ENCODE data around the gene IQCF2.
"Not testable (repeated sequence)": the region's sequence is repeated elsewhere in the genome, so short reads cannot be mapped to it uniquely, and the experiment has no call there.

Gene IQCF2

DNA sequence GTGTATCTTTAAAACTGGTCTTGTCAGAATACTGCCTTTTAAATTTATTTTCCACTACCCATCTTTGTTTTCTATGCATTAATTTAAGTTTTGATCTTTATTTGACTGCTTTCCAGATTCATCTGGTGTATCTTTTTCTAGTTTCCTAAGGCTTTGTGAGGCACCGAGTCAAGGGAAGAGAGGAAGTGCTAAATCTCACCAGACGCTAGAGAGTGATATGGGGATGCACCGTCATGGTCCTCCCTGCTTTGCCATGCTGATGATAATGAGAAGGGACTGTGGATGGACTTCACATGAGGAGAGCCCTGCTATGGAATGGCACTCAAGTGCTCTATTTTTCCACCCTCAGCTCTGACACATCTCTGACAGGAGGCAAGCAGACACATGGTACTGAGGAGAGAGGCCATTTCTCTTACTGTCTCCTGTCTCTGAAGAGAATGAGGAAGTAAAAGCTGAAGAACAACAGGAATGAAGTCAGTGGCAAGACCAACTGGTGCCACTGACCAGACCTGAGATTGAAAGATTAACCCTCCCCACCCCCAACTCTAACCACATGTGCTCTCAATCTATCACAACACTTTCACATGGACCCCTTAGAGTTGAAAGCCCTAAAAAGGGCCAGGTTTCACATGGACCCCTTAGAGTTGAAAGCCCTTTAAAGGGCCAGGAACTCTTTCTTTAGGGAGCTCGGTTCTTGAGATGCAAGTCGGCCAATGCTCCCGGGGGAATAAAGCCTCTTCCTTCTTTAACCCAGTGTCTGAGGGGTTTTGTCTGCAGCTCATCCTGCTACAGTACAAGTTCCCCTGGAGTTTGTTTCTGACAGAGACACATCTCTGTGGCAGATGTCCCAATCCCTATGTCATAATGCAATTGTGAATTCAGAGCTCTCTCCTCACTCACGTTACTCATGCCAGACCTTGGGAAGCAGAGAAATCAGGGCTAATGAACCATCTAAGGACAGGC is at the start of gene IQCF2:
Gene IQCF2 (plus strand): TSS at position 913 of the 963 bp plus-strand sequence. CDS start 52 bp downstream, outside the sequence.
- DNase-seq: no peak

DNA sequence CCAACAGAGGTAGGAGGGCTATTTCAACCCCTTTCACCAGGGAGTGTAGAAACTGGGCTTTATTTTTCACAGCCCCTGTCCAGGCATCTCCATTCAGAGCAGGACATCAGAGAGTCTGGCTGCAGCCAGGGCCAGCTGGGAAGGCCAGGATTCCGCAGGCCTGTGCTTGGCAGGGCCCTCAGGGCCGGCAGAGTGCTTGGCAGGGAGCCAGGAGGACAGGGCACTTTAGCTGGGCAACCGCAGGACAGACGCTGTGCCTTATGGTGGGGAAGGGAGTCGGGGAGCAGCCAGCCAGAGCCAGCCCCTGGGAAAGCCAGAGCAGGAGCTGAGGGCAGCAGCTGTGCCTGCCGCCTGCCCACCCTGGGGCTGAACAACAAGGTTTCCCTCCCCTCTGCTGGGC is 47.9 kb upstream of the IQCF2 start:
- no peak for DNase-seq

DNA sequence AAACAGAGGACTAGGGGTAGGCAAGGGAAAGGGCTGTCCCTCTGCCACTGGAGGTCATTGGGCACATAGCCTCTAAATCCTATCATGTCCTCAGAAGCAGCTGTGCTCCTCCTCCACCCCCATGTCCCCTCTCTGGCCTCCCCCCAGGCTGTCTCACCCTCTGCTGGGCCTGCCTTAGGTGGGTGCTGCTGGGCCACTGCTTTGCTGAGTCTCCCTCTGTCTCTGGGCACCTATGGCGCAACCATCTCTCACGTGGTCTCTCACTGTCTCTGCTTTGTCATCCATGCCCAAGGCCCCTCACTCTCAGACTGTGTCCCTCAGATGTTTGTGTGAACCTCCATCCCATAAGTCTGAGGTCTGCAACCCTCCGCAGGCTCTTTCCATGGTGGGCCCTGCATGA is 47.4 kb upstream of the IQCF2 start:
- DNase-seq: no peak

DNA sequence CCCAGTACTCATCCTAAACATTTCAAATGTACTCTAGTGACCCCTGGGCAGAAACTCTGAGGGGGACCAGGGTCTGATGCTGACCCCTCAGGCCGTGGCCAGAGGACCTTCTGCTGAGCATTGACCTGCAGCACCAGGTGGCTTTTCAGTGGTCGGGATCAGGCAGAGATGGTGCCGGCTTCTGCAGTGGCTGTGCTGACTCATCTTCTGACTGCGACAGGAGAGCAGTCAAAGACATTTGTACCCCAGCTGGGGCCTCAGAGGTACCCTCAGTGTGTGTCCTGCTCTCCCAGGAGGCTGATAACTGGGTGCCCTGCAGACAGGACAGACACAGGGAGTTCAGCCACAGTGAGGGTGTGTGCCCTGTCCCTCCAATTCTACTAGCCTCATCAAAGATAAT is 45.8 kb upstream of the IQCF2 start:
- no peak for DNase-seq

DNA sequence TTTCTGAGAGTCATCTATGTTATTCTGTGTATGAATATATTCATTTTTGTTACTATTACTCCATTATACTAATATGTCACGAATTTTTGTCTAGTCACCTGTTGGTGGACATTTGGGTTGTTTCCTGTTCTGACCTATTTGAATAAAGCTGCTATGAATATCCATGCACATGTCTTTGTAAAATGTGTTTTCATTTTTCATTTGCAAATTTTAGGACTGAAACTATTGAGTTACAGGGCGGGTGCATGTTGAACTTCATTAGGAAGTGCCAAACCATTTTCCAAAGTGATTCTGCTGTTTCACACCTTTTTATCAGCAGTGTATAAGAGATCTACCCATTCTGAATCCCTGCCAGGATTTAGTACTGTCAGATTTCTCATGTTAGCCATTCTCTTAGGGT is 44.7 kb upstream of the IQCF2 start:
- DNase-seq: no peak

DNA sequence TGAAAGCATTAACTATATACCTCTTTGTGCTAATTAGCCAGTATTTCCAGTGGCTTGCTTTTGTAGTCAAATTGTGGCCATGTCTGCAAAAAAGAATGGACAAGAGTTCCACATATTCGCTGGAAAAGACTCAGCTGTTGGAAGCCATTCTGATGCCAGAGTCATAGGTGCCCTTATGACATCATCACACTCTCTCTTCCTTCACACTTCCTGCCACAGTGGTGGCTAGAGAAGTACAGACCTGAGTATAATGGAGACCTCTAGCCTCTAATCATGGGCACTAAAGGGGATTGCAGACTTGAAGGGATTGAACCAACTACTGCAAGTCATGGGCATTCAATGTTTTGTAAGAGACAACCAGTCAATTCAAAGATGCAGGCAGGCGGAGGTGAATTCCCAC is 44.0 kb upstream of the IQCF2 start:
- DNase-seq: no peak

DNA sequence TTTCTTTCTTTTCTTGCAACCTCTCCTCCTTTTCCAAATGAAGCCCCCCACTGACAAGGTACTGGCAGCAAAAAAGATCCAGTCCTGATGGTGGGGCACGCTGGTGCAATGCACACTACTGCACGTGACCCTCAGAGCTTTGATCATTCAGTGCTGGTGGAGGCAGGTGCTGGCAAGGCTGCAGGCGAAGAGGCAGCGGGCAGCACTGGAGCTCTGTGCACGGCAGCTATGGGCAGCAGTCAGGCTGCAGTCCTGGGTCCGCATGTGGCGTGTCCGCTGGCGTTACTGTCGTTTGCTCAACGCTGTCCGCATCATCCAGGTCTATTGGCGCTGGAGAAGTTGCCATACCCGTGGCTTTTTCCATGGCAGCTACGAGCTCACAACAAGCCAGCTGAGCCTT is 42.3 kb upstream of the IQCF2 start:
- DNase-seq: no peak

DNA sequence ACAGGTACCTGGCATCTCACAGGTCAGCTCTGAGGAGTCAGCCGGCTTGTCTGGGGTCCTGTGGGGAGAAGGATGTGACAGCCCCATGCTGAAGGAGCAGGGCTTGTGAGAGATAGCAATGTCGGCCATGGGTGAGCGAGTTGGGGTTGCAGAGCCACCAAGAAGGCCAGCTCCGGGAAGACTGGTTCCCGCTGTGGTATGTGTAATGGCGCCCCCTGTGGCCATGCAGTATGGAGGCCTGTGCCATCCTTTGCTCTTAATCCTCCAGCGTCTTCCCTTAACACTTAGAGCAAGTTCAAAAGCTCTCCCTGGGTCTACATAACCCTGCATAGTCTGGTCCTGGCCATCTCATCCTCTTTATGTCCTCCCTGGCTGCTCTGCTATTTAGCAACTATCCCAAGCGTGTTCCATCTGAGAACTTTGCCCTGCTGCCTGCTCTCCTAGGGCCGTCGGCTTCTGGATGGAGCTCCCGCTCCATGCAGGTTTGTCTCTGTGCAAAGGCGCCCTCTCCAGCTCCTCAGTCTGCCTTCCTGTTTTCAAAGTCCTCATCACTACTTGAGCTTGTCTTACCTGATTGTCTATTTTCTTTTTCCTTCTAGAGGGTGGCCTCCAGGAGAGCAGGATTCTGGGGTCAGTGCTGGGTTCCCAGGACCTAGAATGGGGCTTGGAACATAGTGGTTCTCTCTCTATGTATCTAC is 41.6 kb upstream of the IQCF2 start:
- no peak for DNase-seq

DNA sequence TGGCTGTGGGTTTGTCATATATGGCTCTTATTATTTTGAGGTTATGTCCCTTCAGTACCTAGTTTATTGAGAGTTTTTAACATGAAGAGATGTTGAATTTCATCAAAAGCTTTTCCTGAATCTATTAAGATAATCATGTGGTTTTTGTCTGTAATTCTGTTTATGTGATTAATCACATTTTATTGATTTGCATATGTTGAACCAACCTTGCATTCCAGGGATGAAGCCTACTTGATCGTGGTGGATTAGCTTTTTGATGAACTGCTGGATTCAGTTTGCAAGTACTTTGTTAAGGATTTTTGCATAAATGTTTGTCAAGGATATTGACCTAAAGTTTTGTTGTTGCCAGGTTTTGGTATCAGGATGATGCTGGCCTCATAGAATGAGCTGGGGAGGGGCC is 33.1 kb upstream of the IQCF2 start:
- DNase-seq: no peak

DNA sequence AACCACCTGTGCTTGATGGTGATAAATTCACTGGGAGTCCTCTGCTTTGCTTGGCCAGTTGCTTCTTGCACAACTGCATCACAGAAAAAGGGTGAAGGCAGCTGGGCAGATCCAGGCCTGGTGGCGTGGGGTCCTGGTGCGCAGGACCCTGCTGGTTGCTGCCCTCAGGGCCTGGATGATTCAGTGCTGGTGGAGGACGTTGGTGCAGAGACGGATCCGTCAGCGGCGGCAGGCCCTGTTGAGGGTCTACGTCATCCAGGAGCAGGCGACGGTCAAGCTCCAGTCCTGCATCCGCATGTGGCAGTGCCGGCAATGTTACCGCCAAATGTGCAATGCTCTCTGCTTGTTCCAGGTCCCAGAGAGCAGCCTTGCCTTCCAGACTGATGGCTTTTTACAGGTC is 31.1 kb upstream of the IQCF2 start:
- no peak for DNase-seq

DNA sequence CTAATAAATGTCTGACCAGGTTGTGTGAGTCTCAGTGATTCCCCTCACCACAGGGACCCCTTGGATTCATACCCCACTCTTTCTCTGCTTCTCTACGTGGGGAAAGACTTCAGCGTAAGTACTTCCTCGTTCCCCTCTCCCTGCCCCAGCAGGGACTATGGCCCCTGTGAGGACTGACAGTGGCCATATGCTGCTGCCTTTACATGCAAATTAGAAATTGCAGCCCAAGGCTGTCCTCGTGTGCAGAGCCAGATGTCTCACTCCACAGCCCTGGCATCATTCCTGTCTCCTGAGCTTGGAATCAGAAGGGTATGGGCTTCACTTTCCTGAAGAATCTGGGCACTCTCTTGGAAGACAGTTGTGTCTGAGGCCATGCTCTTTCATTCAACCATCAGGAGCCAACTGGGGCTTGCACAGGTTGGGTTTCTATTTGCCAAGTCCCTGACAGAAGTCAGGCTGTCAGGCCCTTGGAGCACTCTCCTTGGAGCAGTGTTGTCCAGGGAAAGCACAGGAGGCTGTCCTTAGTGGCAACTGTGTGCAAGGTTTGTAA is 30.5 kb upstream of the IQCF2 start:
- no peak for DNase-seq

DNA sequence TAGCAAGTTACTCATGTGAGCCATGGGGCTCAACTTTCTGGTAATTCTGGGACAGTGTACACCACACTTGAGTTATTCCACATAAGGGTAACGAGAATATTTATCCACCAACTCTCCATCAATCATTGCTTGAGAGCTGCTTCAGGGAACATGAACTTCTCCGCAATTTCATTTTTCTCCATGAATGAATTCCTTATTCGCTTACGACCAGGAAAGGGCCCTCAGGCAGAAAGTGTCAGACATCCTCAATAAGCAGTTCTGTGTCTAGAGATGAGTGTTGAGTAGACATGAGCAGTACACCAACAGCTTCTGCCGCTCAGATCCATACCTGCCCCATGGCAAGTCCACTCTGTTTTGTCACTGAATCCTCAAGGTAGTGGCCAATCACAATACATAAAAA is 24.8 kb upstream of the IQCF2 start:
- DNase-seq: no peak

DNA sequence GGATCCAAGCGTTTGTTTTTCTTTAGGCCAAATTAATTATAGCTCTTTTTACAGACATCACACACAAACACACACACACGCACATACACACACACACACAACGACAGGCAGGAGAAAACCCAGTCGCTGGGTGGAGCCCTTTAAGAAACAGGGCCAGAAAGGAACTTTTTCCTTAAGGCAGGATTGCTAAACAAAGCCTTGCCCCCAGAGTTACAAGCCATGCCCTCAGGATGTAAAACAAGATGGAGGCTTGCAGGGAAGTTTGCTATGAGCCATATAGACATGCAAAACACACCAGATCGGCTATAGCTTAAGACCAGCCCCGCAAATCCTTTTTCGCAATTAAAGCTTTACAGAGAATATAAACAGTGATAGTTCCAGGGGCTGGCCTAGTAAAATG is 16.3 kb upstream of the IQCF2 start:
- DNase-seq: no peak

DNA sequence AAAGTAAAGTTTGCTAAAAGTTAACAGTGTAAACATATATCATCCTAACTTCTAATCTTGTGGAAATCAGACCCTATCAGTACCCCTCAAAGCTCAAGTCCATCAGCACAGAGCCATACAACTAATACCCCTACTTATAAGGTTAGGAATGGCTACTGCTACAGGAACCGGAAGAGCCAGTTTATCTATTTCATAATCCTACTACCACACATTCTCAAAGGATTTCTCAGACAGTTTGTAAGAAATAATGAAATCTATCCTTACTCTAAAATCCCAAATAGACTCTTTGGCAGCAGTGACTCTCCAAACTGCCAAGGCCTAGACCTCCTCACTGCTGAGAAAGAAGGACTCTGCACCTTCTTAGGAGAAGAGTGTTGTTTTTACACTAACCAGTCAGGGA is 6.0 kb upstream of the IQCF2 start:
- not testable (repeated sequence) for DNase-seq

DNA sequence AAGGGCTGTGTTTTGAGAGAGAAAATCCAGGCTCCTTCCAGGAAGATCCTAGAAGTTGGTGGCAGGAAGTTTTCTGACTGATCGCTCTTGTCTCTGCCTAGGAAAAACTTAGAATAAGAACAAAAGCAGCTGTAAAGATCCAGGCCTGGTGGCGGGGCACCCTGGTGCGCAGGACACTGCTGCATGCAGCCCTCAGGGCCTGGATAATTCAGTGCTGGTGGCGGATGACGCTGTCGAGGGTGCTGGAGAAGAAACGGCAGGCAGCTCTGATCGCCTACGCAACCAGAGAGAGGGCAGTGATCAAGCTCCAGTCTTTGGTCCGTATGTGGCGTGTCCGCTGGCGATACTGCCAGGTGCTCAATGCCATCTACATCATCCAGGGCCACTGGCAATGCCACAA is 1.5 kb downstream of the IQCF2 start:
- DNase-seq: no peak

DNA sequence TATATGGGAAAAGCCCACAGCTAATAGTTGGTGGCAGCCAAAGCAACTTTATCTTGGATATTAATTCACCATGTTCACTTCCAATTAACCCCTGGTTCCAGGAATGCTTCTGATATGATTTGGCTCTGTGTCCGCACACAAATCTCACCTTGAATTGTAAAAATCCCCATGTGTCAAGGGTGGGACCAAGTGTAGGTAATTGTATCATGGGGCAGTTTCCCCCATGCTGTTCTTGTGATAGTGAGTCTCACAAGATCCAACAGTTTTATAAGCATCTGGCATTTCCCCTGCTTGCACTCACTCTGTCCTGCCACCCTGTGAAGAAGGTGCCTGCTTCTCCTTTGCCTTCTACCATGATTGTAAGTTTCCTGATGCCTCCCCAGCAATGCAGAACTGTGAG is 7.5 kb downstream of the IQCF2 start:
- not testable (repeated sequence) for DNase-seq

DNA sequence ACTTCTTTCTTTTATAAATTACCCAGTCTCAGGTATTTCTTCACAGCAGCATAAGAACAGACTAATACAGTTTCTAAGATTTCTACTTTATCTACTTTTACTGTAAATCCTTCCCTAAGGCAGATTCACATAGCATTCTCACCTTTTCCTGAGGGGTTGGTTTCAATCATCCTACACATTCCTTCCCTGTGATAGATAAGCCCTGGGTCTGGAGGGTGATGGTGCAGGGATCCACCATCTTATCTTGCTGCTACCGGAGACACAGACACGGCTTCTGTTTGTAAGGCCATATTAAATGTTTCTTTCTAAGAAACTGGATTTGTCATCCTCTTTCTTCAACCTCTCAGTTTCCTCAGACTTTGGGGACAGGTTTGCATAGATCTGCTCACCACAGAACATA is 7.9 kb downstream of the IQCF2 start:
- no peak for DNase-seq

DNA sequence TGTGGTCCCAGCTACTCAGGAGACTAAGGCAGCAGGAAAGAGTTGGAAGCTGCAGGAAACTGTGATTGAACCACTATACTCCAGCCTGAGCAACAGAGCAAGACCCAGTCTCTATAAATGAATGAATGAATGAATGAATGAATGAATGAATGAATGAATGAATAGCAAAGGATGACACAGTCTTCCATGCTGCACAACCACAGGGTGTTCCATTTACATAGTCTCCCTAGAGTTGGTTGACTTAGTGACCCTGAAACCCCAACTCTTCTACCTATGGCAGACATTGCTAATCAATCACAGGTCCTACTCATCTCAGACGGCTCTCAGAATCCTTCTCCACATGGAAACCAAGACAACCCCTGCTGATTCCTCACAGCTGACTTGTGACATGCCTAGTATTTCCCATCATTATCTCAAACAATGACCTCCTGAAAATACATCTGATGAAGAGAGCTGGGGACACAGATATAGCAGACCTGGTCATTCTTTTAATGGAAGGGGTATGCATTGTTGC is 11.9 kb downstream of the IQCF2 start:
- DNase-seq: no peak

DNA sequence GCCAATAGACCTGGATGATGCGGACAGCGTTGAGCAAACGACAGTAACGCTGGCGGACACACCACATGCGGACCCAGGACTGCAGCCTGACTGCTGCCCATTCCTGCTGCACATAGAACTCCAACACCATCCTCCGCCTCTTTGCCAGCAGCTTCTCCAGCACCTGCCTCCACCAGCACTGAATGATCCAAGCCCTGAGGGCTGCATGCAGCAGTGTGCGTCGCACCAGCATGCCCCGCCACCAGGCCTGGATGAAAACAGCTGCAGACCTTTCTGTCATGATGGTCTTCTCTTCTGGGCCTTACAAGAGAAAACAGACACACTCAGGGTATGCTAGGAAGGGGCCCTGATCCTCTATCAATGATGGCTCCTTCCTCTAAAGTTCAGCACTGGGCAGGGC is 12.5 kb downstream of the IQCF2 start:
- no peak for DNase-seq

DNA sequence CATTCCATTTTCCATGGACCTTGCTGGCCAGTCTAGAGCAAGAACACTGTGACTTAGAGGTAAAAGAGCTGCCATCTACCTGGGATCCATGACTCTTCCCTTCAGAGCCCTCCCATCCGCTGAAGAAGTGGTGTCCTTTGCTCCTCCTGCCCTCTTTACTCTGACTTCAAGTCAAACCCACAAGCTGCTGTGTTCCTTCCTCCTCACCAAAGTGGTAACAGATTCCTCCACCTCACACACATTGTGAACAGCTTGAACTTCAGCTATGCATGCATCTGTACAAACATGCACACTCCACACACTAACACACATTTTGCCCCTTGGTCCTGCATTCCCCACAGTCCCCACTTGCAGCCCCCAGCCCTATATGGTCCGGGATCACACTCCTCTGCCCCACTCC is 13.0 kb downstream of the IQCF2 start:
- DNase-seq: no peak

DNA sequence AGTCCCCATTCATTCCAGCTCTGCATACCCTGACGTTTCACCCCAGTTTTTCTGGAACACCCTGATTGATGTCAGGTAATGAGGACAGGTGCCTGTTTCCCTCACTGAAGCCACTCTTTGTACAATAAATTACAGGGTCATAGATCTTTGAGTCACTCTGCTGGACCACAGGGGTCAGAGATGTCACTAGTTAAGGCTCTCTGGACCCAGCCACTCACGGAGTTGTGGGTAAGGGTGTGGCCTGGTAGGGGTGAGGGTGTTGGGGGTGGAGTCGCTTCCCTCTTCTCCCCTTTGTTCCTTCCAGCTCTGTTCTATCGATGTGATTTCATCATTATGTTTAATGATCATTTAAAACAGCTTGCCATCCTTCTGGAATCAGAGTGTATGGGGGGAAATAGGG is 13.5 kb downstream of the IQCF2 start:
- DNase-seq: no peak

DNA sequence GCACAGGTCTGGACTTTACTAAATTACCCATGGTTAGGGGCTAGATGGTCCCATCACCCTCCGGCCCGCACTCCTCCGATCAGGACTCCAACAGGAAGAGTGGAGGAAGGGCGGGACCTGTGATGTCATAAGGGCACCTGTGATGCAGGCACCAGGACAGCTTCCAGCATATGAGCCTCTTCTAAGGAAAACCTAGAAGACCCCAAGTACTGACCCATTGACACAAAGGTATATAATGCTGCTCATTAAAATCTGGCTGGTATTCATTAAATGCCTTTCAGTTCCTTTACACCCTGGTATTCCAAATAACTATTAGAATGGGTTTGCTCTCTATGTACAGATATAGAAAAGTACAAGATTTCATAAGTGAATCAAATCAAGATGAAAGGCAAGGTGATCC is 14.1 kb downstream of the IQCF2 start, which contains the start of gene IQCF5:
Gene IQCF5 (minus strand): TSS at position 101 of the 400 bp plus-strand sequence. CDS start 70 bp downstream, at position 31.
- no peak for DNase-seq

DNA sequence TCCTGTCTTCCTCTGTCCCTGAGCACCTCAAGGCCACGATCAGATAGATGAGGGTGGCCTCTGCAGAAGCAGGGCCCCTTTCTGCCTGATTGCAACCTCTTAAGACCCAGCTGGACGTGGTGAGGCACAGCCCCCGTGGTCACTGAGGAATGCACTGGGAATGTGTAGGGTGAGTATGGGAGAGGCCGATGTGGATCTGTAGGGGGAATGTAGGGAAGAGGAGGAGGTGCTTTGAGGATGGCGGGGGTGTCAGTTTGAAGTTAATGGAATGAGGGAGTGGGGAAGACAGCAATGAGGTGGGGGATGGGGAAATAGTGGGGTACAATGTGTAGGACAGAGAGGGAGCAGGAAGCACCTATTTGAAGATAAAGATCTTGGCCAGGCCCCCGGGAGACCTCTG is 14.8 kb downstream of the IQCF2 start:
- no peak for DNase-seq

DNA sequence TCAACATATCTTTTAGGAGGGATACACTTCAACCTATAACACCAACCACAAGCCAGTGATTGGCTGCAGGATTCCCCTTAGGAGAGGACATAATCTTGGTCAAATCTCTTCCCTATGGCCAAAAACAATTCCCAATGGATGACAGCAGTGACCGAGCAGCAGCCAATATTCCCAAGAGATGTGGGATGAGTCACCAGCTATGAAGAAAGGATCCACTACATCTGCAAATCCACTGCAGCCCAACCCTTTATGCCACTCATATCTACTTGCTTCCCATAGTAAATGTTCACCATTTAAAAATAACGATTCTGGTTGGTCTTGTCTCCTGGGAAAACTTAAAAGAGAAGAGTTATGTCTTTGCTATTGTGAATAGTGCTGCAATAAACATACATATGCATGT is 18.5 kb downstream of the IQCF2 start:
- no peak for DNase-seq
